Esophagus muscularis mucosa (tissue), 4 donors: ENCODE results near the gene LILRA2. TPM values are rescaled to one million over a fixed set of nuclear protein-coding genes. Genes with fewer than 3 reads are reported as not detected.
"Not testable (repeated sequence)": the region's sequence is repeated elsewhere in the genome, so short reads cannot be mapped to it uniquely, and the experiment has no call there.

Experiments
- DNase-seq: peaks from one replicate; pipeline ENCODE4 v3.0.0-alpha.2; 2017; ENCODE audit errors: extremely low spot score
- H3K27ac ChIP-seq, 4 donors: fragments of 200-600 bp; sonication (generic); replicated peaks in 1 of 4; 1 replicate in 3 of 4; 2 replicates in 1 of 4; pipeline ENCODE4 v1.5.1; 2016 to 2019; ENCODE audit warnings: mild to moderate bottlenecking in 1 of 4
- H3K27me3 ChIP-seq, 4 donors: fragments of 200-600 bp; sonication (generic); one replicate each; pipeline versions ENCODE4 v1.5.1 to v1.6.0; 2016 to 2019
- H3K36me3 ChIP-seq, 4 donors: fragments of 200-600 bp; sonication (generic); one replicate each; pipeline ENCODE4 v1.5.1; 2016 to 2019
- H3K4me1 ChIP-seq, 4 donors: fragments of 200-600 bp; sonication (generic); one replicate each; pipeline ENCODE4 v1.5.1; 2016 to 2019
- H3K4me3 ChIP-seq, 4 donors: fragments of 200-600 bp; sonication (generic); 1 replicate in 2 of 4; 2 replicates in 2 of 4; pipeline ENCODE4 v1.5.1; 2016 to 2019; ENCODE audit warnings: mild to moderate bottlenecking in 4 of 4, moderate library complexity in 1 of 4
- H3K9me3 ChIP-seq, 4 donors: fragments of 200-600 bp; sonication (generic); 1 replicate in 3 of 4; 2 replicates in 1 of 4; pipeline ENCODE4 v1.5.1; 2016 to 2019
- CTCF ChIP-seq, 3 experiments: fragments of 200-600 bp in 2 of 3; fragments of 450-650 bp in 1 of 3; sonication (generic) in 2 of 3; IDR thresholded peaks; one replicate each; pipeline ENCODE4 v1.5.1; 2017 to 2019; ENCODE audit warnings: antibody characterized with exemption in 3 of 3, mild to moderate bottlenecking in 2 of 3, moderate library complexity in 1 of 3
- EP300 ChIP-seq: sonication (generic); formaldehyde crosslinking; IDR thresholded peaks from one replicate; pipeline ENCODE4 v1.6.1; 2017; ENCODE audit warnings: antibody characterized with exemption
- POLR2A ChIP-seq: fragments of 450-650 bp; IDR thresholded peaks from one replicate; pipeline ENCODE4 v1.6.1; 2017; ENCODE audit warnings: antibody characterized with exemption, moderate library complexity, mild to moderate bottlenecking, low read depth
- POLR2AphosphoS5 ChIP-seq, 2 donors: sonication (generic); formaldehyde crosslinking; IDR thresholded peaks; one replicate each; pipeline ENCODE4 v1.6.1; 2017; ENCODE audit warnings: antibody characterized with exemption in 2 of 2
- WGBS: methylation state at CpG from one replicate; pipeline ENCODE4 v1.1.5; 2018; 5-methylcytosine and 5-hydroxymethylcytosine counted together
- intact Hi-C: fragments of 100-400 bp; cut with DNase I; formaldehyde crosslinking; loops from one replicate; pipeline ENCODE4 v1.15.1; 2023
- total RNA-seq, 4 donors: library from RNA; depleted of rRNA; stranded (reverse); fragments of >200 nt; gene quantifications; one replicate each; pipeline versions ENCODE4 v1.1.0 to v1.2.1, GENCODE V29; 2016

Gene LILRA2
- total RNA-seq, 4 donors from 2014 or later = 0.83 to 4.6 (median 2.3) TPM

GRCh38 chr19:54594737-54595136, 21.1 kb downstream of the LILRA2 start:
- H3K27me3 ChIP-seq = peaks cover 0 to 25% (median 0%) of the 10 kb centered on the region in 4 donors
- no peak overlapping the region for H3K27ac ChIP-seq
- TF ChIP-seq POLR2A = no peak
- WGBS = 77% methylated on average over 5 of the region's 5 CpGs
- no peak overlapping the region for H3K4me3 ChIP-seq
- DNase-seq = no peak
- H3K9me3 ChIP-seq = peaks cover 0 to 12% (median 8%) of the 10 kb centered on the region in 4 donors
- H3K4me1 ChIP-seq = no peaks in the 10 kb centered on the region
- intact Hi-C loops = no loop called here
- H3K36me3 ChIP-seq = no peaks in the 10 kb centered on the region

GRCh38 chr19:54595680-54596436, 22.3 kb downstream of the LILRA2 start:
- 86% methylated on average over 23 of the region's 26 CpGs for WGBS
- intact Hi-C loops, H3K9me3 ChIP-seq, DNase-seq, H3K4me1 ChIP-seq, H3K4me3 ChIP-seq, H3K36me3 ChIP-seq, H3K27ac ChIP-seq: not testable (repeated sequence)
- peaks cover 0 to 36% (median 0%) of the 10 kb centered on the region in 4 donors for H3K27me3 ChIP-seq

GRCh38 chr19:54600212-54600611, 26.6 kb downstream of the LILRA2 start:
- no peak for TF ChIP-seq POLR2AphosphoS5 (IDR thresholded peaks at IDR 0.05)
- Histone ChIP-seq H3K4me1 (no peaks in the 10 kb centered on the region), H3K9me3 (peaks cover 0 to 9% (median 8%) of the 10 kb centered on the region in 4 donors), H3K4me3 (no peak overlapping the region), H3K27me3 (peaks cover 0 to 33% (median 0%) of the 10 kb centered on the region in 4 donors), H3K27ac (no peak overlapping the region), H3K36me3 (no peaks in the 10 kb centered on the region)
- 52% methylated on average over 5 of the region's 5 CpGs for WGBS
- no peak for DNase-seq
- intact Hi-C loops = no loop called here

- peak; percentile 89 for DNase-seq
- Histone ChIP-seq H3K4me3 (no peak overlapping the region), H3K27me3 (peaks cover 0 to 39% (median 0%) of the 10 kb centered on the region in 4 donors), H3K9me3 (peaks cover 0 to 40% (median 18%) of the 10 kb centered on the region in 4 donors), H3K27ac (no peak overlapping the region), H3K4me1 (no peaks in the 10 kb centered on the region), H3K36me3 (no peaks in the 10 kb centered on the region)
- intact Hi-C loops = no loop called here
- WGBS = 67% methylated on average over 4 of the region's 4 CpGs
- TF ChIP-seq POLR2A (no peak), EP300 (no peak), CTCF (IDR thresholded peaks at IDR 0.05) (no peak), POLR2AphosphoS5 (IDR thresholded peaks at IDR 0.05) (no peak)
Observed at GRCh38 chr19:54606230-54606629, 32.6 kb downstream of the LILRA2 start.

GRCh38 chr19:54606891-54607784, 33.5 kb downstream of the LILRA2 start:
- Histone ChIP-seq H3K36me3 (no peaks in the 10 kb centered on the region), H3K4me3 (no peak overlapping the region), H3K4me1 (no peaks in the 10 kb centered on the region), H3K9me3 (peaks cover 0 to 46% (median 18%) of the 10 kb centered on the region in 4 donors), H3K27me3 (peaks cover 0 to 39% (median 0%) of the 10 kb centered on the region in 4 donors), H3K27ac (no peak overlapping the region)
- 77% methylated on average over 16 of the region's 16 CpGs for WGBS
- DNase-seq = peak; percentile 88
- intact Hi-C loops = no loop called here
- TF ChIP-seq POLR2AphosphoS5 (IDR thresholded peaks at IDR 0.05) = no peak
- no peak for TF ChIP-seq EP300
- TF ChIP-seq POLR2A = no peak

- no peaks in the 10 kb centered on the region for H3K4me1 ChIP-seq
Observed at GRCh38 chr19:54607785-54608150, 34.2 kb downstream of the LILRA2 start.

More at GRCh38 chr19:54607785-54608150, 34.2 kb downstream of the LILRA2 start:
- H3K27ac ChIP-seq = no peak overlapping the region
- WGBS = 93% methylated on average over 3 of the region's 5 CpGs
- no peak for TF ChIP-seq EP300
- TF ChIP-seq POLR2A = no peak
- TF ChIP-seq POLR2AphosphoS5 (IDR thresholded peaks at IDR 0.05) = no peak
- TF ChIP-seq CTCF (IDR thresholded peaks at IDR 0.05) = no peak
- peaks cover 0 to 46% (median 18%) of the 10 kb centered on the region in 4 donors for H3K9me3 ChIP-seq
- no peak for DNase-seq
- H3K36me3 ChIP-seq = no peaks in the 10 kb centered on the region
- intact Hi-C loops = no loop called here
- H3K4me3 ChIP-seq = no peak overlapping the region
- H3K27me3 ChIP-seq = peaks cover 0 to 33% (median 0%) of the 10 kb centered on the region in 4 donors
